Forelimb muscle (tissue), 1 donor: ENCODE results near the gene PROK1. TPM values are rescaled to one million over a fixed set of nuclear protein-coding genes. Genes with fewer than 3 reads are reported as not detected.

Experiments
- DNase-seq: peaks from one replicate; pipeline ENCODE4 v3.0.0-alpha.2; 2013; ENCODE audit warnings: low read depth
- polyA plus RNA-seq: library from polyadenylated mRNA; unstranded; fragments of 120-200 nt; gene quantifications from one replicate; pipeline ENCODE4 v1.2.1, GENCODE V29; 2013; ENCODE audit not compliant: insufficient read length

The PROK1 gene
- polyA plus RNA-seq, 1 donor: not detected

DNA sequence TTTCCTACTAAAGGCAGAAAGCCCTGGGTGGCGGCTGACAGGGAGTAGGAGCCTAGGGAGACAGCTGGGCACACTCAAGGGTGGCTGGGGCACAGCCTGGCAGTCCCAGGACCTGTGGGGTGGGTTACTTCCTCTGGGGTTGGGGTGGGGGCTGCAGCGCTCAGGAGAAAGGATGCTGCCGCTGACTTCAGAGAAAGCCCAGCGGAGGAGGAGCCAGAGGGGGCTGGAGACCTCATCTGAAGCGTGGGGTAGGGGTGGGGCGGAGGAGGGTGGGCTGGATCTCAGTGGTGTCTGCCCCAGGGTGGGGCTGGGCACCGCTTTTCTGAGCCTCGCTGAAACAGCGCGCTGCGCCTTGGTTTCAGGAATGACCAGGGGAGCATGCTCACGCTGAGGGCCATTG, 37.2 kb downstream of the PROK1 start:
- DNase-seq: no peak

DNA sequence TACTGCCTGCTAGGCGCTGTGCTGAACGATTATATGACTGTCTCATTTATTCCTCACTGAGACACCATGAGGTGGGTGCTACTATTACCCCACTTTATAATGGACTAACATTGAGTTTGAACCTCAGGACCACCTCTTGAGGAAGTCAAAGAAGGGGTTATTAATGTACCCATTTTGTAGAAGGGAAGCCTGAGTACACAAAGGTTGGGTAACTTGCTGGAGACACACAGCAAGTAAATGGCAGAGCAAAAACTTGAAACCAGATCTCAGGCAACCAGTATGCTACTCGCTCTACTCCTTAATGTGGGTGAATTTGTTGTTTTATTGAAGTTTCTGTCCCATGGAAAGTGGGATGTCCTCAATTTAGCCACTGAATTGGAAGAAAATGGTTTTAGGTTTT, 37.9 kb downstream of the PROK1 start:
- no peak for DNase-seq

DNA sequence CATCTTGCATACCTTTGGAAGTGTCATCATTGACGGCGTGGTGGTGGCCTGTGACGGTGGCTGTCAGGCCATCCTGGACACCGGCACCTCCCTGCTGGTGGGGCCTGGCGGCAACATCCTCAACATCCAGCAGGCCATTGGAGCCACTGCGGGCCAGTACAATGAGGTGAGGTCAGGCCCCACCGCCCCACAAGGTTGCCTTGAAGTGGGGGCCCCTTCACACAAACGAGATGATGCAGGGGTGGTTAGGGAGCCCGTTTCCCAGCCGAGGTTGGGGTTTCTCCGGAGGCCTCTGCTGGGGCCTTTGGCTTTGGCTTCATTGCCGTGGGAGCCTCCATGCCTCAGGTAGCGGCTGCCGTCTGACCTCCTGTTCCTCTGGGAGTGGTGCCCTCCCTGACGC, 38.5 kb downstream of the PROK1 start:
- no peak for DNase-seq

DNA sequence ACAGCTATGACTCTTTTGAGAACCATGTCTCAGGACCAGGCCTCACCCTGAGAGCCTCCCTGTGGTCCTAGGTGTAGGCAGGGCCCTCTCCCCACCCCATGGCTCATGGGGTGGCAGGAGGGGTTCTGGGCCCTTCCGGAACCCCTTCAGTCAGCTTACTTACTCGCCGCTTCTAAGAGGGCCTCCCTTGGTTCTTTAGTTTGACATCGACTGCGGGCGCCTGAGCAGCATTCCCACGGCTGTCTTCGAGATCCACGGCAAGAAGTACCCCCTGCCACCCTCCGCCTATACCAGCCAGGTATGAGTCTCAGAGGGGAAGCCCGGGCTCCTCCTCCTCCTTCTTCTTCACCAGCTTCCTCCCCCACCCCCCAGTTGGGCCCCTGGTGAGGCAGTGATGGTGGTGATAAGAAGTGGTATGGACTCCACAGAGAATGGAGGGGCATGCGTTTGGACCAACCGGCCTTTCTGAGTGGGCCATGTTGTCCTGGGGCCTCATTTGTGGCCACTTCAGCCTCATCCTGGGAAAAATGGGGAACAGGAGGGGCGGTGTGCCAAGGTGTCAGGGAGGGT, 39.1 kb downstream of the PROK1 start:
- no peak for DNase-seq

DNA sequence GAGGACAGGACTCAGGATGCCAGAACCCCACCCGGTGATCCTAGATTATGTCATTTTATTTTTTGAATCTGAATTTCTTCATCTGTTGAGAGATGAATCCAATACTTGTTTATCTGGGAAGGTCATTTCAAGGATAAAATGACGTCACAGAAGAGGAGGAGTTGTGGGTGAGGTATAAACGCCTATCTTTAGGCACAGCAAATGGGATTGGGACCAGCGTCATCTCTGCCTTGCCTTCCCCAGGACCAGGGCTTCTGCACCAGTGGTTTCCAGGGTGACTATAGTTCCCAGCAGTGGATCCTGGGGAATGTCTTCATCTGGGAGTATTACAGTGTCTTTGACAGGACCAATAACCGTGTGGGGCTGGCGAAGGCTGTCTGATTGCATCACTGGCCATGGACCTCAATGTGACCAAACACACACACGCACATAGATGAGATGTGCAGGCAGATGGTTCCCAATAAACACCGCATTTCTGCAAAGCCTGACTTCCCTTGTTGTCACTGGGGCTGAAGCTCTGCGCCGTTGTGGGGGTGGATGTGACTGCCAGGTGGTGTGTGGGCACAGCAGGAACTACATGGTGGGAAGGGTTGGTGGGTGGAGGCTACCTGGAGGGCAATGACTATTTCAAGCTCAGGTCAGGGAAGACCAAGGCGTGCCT, 40.0 kb downstream of the PROK1 start:
- DNase-seq: no peak

DNA sequence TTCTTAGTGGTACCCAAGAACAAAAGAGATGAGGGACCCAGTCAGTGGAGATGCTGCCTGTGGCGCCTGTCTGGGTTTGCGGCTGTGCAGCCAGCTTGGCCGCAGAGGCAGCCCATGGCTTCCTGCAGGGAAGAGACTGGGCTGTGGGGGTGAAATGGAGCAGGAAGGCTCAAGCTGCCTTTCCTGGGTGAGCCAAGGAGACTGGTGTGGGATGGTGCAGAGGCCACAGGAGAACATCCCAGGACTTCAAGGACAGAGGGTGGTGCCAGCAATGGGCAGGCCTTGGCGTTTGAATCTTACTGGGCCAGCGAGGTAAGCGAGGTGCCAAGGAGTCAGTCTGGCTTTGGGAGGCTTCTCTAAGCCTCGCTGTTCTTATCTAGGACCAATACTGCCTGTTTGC, 41.6 kb downstream of the PROK1 start:
- DNase-seq: no peak

DNA sequence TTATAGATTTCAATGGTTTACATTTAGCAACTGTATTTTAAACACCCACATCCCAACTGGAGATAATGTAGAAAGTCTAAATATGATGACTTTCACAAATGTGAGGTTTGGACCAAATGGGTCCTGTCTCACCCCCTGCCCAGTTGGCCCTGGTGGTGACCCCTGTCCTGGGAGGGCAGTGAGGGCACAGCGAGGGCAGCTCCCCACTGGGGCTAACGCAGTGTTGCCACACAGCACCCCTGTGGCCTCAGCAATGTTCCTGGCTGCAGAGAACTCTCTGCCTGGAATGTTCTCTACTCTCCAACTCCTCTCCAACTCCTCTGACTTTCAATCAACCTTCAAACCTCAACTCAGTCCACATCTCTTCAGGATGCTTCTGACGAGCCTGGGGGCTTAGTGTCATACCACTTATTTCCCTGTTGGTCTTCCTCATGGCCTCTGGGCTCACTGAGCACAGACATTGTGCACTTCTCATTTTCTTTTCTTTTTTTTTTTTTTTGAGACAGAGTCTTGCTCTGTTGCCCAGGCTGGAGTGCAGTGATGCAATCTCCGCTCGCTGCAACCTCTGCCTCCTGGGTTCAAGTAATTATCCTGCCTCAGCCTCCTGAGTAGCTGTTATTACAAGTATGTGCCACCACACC, 42.2 kb downstream of the PROK1 start:
- DNase-seq: no peak

DNA sequence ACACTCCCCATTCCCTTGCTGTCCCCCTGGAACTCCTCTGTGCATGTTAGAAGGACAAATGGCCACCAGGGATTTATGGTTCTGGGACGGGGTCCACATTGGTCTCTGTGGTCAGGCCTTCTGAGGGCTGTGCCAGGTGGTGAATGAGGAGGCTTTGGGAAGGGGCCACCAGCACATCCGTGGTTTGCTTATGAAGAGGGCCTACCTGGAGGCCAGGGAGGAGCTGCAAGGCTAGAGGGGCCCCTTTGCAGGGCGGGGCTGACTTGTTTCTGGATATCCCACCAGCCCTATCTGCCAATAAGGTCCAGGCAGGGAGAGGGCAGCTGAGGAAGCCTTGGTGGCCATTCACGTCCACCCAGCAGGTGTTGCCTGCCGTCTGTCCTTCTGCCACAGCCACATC, 43.1 kb downstream of the PROK1 start:
- DNase-seq: no peak

DNA sequence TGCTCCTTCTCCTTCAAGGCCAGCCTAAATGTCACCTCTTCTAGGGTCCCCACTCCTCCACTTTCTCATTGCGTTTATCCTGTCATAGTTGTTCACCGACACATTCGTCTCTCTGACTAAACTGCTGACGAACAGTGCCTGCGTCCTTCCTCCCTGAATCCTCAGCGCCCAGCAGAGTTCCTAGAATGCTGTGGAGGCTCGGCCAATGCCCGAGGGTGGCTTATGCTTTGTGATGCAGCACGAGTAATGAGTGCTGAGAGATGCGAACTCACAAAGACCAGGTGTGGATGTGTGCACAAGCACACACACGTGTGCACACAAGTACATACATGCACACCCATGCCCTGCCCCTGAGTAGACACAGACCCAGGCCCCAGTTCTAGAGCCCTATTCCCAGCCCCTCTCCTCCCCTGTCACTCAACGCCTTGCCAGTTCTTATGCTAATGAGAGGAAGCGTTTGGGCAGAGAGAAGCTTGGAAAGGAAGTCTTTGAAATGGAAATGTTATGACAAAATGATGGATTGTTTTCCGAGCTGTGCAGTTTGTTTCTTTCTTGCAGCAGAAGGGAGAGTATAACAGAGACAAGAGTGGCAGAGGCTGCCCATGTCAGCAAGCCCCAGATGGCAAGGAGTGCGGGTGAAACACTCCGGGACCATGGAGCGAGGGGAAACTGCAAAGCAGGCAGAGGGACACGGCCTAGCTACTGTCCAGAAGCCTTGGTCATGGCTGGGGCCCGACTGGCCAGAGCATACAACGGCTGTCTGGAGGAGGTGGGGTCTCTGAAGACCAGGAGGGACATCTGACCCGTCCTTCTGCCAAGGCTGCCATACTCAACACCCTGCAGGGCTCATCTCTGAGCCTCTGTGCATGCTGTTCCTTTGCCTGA, 43.8 kb downstream of the PROK1 start:
- DNase-seq: no peak

DNA sequence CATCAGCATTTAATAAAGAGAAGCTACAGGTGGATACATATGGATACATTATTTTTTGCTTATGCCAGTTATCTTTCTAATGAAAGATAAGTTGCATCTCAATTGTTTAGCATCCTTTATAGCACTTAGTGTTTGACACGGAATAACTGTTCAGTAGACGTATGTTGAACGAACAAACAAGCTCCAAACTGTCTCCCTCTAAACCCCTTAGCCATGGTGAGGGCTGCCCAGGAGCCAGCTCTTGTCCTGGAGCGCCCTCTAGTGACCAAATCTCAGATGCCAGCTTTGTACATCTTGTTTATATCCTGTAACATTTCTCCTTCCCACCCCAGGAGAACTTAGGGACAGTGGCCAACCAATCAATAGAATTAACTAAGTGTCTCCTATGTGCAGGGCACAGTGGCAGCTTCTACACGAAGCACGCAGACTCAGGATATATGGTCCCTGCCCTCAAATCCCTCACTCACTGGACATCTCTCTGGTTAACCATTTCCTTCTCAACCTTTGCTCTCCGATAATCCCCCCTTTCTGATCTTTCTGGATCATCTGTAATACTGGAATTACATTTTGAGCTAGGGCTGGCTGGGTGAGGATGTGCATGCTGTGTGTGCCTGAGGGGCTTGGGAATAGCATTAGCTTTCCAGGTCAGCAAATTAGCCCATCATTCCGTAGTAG, 45.1 kb downstream of the PROK1 start:
- peak; percentile 29 for DNase-seq

DNA sequence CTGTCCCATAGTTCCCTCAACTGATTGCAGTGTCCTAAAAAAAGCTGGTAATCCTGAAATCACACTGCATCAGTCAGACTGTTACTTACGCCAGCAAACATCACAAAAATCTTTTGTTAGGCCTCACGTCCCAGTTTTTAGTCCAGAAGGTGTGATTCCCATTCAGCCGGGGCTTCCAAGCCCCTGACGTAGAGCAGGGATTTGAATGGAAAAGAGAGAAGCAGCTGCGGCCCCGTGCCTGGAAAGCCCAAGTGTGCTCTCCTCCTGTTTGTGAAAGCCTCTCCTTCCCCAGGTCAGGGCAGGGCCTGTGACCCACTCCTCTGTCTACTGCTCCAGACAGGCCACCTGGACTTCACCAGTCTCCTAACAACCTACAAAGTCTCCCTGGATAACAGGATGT, 47.3 kb downstream of the PROK1 start:
- DNase-seq: no peak

DNA sequence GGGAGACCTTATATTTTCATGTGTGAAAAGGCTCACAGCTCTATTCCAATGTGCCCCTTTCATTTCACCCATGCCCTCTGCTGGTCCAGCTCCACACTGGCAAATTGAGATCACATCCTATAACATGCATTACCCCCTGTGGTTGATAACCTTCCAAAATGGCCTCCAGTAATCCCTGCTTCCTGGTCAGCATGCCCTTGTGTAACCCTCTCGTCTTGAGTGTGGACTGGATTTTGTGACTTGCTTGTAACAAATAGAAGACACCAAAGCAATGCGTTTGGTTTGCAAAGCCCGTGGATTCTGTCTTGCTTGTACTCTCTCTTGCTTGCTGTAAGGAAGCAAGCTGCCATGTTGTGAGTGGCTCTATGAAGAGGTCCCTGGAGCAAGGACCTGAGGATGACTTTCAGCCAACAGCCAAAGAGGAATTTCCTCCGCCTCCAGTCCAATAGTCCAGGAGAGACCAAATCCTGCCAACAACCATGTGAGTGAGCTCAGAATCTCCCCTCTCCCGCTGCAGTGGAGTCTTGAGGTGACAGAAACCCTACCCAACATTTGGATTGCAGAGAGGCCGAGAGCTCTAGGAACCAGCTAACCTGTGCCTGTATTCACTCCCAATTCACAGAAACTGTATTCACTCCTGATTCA, 50.7 kb downstream of the PROK1 start:
- no peak for DNase-seq

DNA sequence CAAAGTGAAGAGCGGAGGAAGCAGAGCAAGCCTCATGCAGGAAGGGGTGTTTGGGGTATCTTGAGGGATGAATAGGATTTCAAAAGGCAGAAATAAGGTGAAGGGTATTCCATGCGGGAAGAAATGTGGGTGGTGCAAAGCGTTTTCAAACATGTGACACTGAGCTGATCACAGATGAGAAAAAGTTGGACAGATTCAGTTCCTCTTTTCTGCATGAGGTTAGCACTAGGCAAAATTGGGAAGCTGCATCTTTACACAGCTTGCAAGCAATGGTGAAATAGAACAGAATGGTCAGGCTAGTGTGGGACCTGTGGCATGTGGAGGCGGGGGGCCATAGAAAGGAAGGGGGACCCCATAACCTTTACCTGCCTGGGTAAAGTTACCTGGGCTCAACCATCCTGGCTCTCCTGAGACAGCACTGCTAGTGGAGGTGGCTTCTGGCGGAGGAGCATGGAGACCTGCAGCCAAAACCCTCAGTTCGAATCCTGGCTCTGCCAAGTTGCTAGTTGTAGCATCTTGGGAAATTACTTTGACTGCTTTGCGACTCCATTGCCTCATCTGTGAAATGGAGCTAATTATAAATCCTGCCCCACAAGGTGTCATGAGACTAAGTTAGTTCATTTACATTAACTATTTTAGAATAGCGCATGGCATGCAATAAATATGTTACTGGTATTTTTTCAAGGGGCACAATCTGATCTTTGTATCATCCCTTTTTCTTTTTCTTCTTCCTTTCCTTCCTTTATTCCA, 51.6 kb downstream of the PROK1 start:
- DNase-seq: no peak

DNA sequence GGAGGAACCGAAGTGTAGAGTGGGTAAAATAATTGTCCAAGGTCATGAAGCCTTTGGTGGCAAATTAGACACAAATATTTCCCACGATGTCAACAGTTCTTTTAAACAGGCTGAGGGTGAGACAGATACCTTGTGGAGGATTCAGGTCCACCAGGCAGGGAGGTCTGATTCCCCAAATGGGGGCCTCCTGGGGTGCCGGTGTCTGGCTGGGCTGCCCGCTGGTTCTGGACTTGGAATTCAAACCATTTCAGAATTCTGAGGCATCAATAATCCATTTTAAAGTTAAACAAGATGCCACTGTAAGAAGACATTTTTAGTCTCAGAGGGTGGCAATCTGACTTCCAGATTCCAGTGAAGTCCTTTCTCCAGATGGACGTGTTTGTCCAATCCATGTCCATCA, 52.5 kb downstream of the PROK1 start:
- DNase-seq: no peak

DNA sequence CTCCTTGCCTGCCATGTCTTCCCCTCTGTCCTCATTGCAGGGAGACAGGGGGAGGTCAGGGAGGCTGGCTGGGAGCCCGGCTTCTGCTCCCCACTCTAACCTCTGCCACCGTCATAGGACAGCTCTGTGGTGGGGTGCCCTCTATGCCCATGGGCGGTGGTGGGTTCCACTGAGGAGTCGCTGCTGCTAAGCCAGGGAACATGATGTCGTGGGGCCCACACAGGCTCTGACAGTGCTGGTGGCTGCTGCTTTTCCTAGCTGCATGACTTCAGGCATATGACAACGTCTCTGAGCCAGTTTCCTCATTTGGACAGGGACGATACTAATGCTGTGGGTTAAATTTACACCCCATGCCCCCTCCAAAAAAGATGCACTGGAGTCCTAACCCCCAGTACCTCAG, 53.3 kb downstream of the PROK1 start:
- DNase-seq: no peak

DNA sequence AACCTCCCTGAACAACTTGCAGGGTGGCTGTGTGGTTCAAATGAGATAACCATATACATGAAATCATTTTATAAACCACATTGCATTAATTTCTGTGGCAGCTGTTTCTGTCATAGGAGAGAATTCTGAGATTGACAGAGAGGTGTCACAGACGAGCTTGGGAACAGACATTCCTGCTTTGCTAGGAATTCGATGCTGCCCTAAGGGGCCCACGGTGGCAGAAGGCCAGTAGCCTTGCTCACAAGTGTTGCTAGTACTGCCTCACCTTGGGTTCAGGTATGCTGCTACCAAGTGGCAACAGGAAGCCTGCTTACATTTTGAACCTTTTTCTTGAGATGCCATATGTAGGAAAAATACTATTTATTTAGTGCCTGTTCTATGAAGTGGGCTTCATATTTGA, 54.6 kb downstream of the PROK1 start:
- no peak for DNase-seq

DNA sequence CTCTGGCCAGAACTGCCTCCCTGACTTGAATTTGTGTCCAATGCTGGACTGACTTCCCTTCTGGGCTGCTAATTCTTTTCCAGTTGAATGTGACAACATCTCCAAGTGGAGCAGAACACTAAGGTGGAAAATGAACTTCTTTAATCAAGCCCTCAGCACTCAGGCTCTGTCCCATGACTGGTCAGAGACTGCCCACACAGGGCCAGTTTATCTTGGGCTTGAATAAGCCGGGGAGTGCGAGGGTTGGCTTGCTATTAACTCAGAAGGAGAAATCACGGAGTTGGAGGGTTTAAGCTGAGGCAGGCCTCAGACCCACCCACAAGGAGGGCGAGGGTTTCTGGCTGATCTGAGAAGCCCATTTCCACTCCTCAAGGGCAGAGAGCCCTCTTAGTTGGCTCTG, 55.6 kb downstream of the PROK1 start:
- DNase-seq: no peak
